HepG2 (cell line): ENCODE measurements around the gene GLIS1. TPM values are rescaled to one million over a fixed set of nuclear protein-coding genes. Genes with fewer than 3 reads are reported as not detected.

Experiments used
- ATAC-seq: fragments of 200-7000 bp; cut with Tn5 transposase; 3 replicates; pipeline ENCODE4 v1.9.1; 2020; ENCODE audit warnings: mild to moderate bottlenecking, moderate library complexity
- BruUV-seq: library from RNA; stranded (reverse); fragments of 400-500 nt; replicated peaks from 2 replicates; lab custom pipeline; 2021; lab: Mats Ljungman, UMichigan
- CTCF ChIA-PET: fragments of 300-600 bp; formaldehyde crosslinking; extraction: SDS; loops from one replicate; lab custom pipeline; 2021; ENCODE audit warnings: low total read pairs, inconsistent platforms, low intra/inter-chr PET ratio; lab: Yijun Ruan, JAX
- POLR2A ChIA-PET: fragments of 350-600 bp; sonication (Branson Sonifier 250); formaldehyde crosslinking; loops from one replicate; lab custom pipeline; 2020; ENCODE audit warnings: antibody characterized with exemption, inconsistent platforms; lab: Yijun Ruan, JAX
- DNase-seq: peaks from one replicate; pipeline ENCODE4 v3.0.0-alpha.2; 2015; ENCODE audit warnings: low spot score
- FAIRE-seq: peaks from 3 replicates; lab custom pipeline; 2011; peaks lifted over from hg19 to GRCh38; lab: Jason Lieb, UNC
- H2AFZ ChIP-seq: one replicate; pipeline ENCODE4 v1.6.1; 2011; ENCODE audit warnings: low read length, inconsistent platforms
- H3K27ac ChIP-seq: fragments of 300-600 bp; 3 replicates; pipeline ENCODE4 v1.8.0; 2011; ENCODE audit warnings: mixed run types, mild to moderate bottlenecking, mixed read lengths, low read length, inconsistent platforms; ENCODE audit not compliant: insufficient read depth; ENCODE audit errors: extremely low read length
- H3K27me3 ChIP-seq, 2 experiments: fragments of 200-600 bp in 1 of 2; 2 replicates in 1 of 2; 3 replicates in 1 of 2; pipeline versions ENCODE4 v1.6.0 to v1.8.0; 2011; ENCODE audit warnings: low read length in 2 of 2, mild to moderate bottlenecking in 2 of 2, moderate library complexity in 2 of 2, inconsistent platforms in 1 of 2; ENCODE audit not compliant: insufficient read depth in 2 of 2, control insufficient read depth in 1 of 2
- H3K36me3 ChIP-seq, 2 experiments: fragments of 200-600 bp in 1 of 2; replicated peaks in 1 of 2; 2 replicates in 1 of 2; 3 replicates in 1 of 2; pipeline versions ENCODE4 v1.5.1 to v1.8.0; 2011; ENCODE audit warnings: low read length in 2 of 2, inconsistent platforms in 1 of 2; ENCODE audit not compliant: insufficient read depth in 2 of 2, control insufficient read depth in 1 of 2
- H3K4me1 ChIP-seq: 2 replicates; pipeline ENCODE4 v1.5.1; 2012; ENCODE audit warnings: low read length, inconsistent platforms; ENCODE audit not compliant: insufficient read depth
- H3K4me2 ChIP-seq: 2 replicates; pipeline ENCODE4 v1.6.0; 2011; ENCODE audit warnings: low read depth, low read length, inconsistent platforms
- H3K4me3 ChIP-seq, 3 experiments: fragments of 200-600 bp in 1 of 3; sonication (generic), shearing (Covaris generic) in 1 of 3; replicated peaks in 1 of 3; 2 replicates each; pipeline ENCODE4 v1.5.1; 2011 to 2016; ENCODE audit warnings: low read length in 3 of 3, inconsistent platforms in 2 of 3, low read depth in 2 of 3, mild to moderate bottlenecking in 2 of 3, control low read depth in 1 of 3, mixed read lengths in 1 of 3; ENCODE audit not compliant: insufficient read depth in 1 of 3
- H3K79me2 ChIP-seq: one replicate; pipeline ENCODE4 v1.6.1; 2011; ENCODE audit warnings: low read length, inconsistent platforms; ENCODE audit not compliant: insufficient read depth
- H3K9ac ChIP-seq: 2 replicates; pipeline ENCODE4 v1.6.0; 2011; ENCODE audit warnings: mild to moderate bottlenecking, low read depth, low read length, inconsistent platforms; ENCODE audit not compliant: insufficient read depth
- H3K9me3 ChIP-seq: 2 replicates; pipeline ENCODE4 v1.5.1; 2012; ENCODE audit warnings: mild to moderate bottlenecking, low read length
- H4K20me1 ChIP-seq: 2 replicates; pipeline ENCODE4 v1.6.0; 2011; ENCODE audit warnings: inconsistent platforms, mild to moderate bottlenecking, low read length, moderate library complexity; ENCODE audit not compliant: insufficient read depth
- AGO2 ChIP-seq: fragments of 200-400 bp; formaldehyde crosslinking; optimal IDR thresholded peaks from 2 replicates; pipeline ENCODE3; 2017; ENCODE audit warnings: mild to moderate bottlenecking, low read depth, low read length, moderate library complexity
- GTF2F1 ChIP-seq: fragments of 150-350 bp; IDR thresholded peaks from 2 replicates; pipeline ENCODE4 v1.6.1; 2014; ENCODE audit warnings: low read length
- JUNB ChIP-seq: sonication (generic); formaldehyde crosslinking; IDR thresholded peaks from 2 replicates; pipeline ENCODE4 v1.8.0; 2022; ENCODE audit warnings: missing genetic modification reagents, mild to moderate bottlenecking, borderline replicate concordance
- MBNL3 ChIP-seq: fragments of 250-450 bp; sonication (Bioruptor Pico); conservative IDR thresholded peaks from 2 replicates; pipeline ENCODE4 v1.8.0; 2022; ENCODE audit warnings: mild to moderate bottlenecking, inconsistent platforms
- MTA1 ChIP-seq: sonication (generic); formaldehyde crosslinking; IDR thresholded peaks from 2 replicates; pipeline ENCODE4 v1.4.0; 2020; ENCODE audit warnings: missing genetic modification reagents, mild to moderate bottlenecking, borderline replicate concordance
- SIX1 ChIP-seq: sonication (generic); formaldehyde crosslinking; IDR thresholded peaks from 2 replicates; pipeline ENCODE4 v1.4.0; 2020; ENCODE audit warnings: missing genetic modification reagents, borderline replicate concordance
- SUZ12 ChIP-seq: fragments of 150-350 bp; IDR thresholded peaks from 2 replicates; pipeline ENCODE4 v1.6.1; 2014; ENCODE audit warnings: low read depth, low read length
- ZNF432 ChIP-seq: sonication (generic); formaldehyde crosslinking; IDR thresholded peaks from 2 replicates; pipeline ENCODE4 v1.5.0; 2020; ENCODE audit warnings: missing genetic modification reagents, mild to moderate bottlenecking, borderline replicate concordance
- ZNF572 ChIP-seq: sonication (generic); formaldehyde crosslinking; IDR thresholded peaks from 2 replicates; pipeline ENCODE4 v1.5.1; 2020; ENCODE audit warnings: mild to moderate bottlenecking, missing genetic modification reagents
- ZNF616 ChIP-seq: sonication (generic); formaldehyde crosslinking; IDR thresholded peaks from 2 replicates; pipeline ENCODE4 v1.5.0; 2020; ENCODE audit warnings: low read depth, mild to moderate bottlenecking, missing genetic modification reagents
- ZNF782 ChIP-seq: sonication (generic); formaldehyde crosslinking; IDR thresholded peaks from 2 replicates; pipeline ENCODE4 v1.4.0; 2020; ENCODE audit warnings: missing genetic modification reagents, mild to moderate bottlenecking, borderline replicate concordance
- ZNF792 ChIP-seq: IDR thresholded peaks from 2 replicates; pipeline ENCODE4 v1.6.1; 2016
- ZSCAN29 ChIP-seq: sonication (generic); formaldehyde crosslinking; conservative IDR thresholded peaks from 2 replicates; pipeline ENCODE4 v1.4.0; 2020; ENCODE audit warnings: mild to moderate bottlenecking, missing genetic modification reagents
- ZSCAN30 ChIP-seq: sonication (generic); formaldehyde crosslinking; IDR thresholded peaks from 2 replicates; pipeline ENCODE4 v1.5.0; 2020; ENCODE audit warnings: mild to moderate bottlenecking, missing genetic modification reagents
- WGBS: methylation state at CpG from one replicate; pipeline ENCODE4 v1.1.6; 2017; ENCODE audit warnings: low lambda C conversion rate; 5-methylcytosine and 5-hydroxymethylcytosine counted together
- in situ Hi-C: cut with HindIII; loops from 2 replicates; pipeline ENCODE4 v1.10.0; 2017; ENCODE audit warnings: low pct_unique_long_range_greater_than_20kb; ENCODE audit not compliant: extremely low pct_ligation_motif_present
- intact Hi-C: fragments of 100-400 bp; cut with micrococcal nuclease; formaldehyde crosslinking; loops from one replicate; pipeline ENCODE4 v1.10.0; 2022; ENCODE audit not compliant: unreplicated experiment
- polyA plus RNA-seq, 8 experiments: library from polyadenylated mRNA; depleted of rRNA in 3 of 8; stranded (reverse) in 7 of 8; unstranded in 1 of 8; fragments of >200 nt; fragmentation: Illumina TruSeq in 4 of 8; extraction: Trizol in 4 of 8; gene quantifications; 2 replicates each; pipeline versions ENCODE4 v1.2.1 to v1.2.3, GENCODE V29; 2011 to 2016; ENCODE audit warnings: low read depth in 4 of 8, missing spikeins in 1 of 8, mixed read lengths in 1 of 8; ENCODE audit not compliant: insufficient read depth in 1 of 8
- total RNA-seq, 5 experiments: library from RNA; depleted of rRNA; stranded (reverse); fragments of >200 nt; fragmentation: Illumina TruSeq; extraction: Trizol; gene quantifications; 2 replicates each; pipeline ENCODE4 v1.2.3, GENCODE V29; 2016; ENCODE audit warnings: low read depth in 1 of 5
- TF ChIP-seq, protein P1 (sequence below): sonication (generic); formaldehyde crosslinking; IDR thresholded peaks from 2 replicates; pipeline ENCODE4 v1.9.0; 2022; ENCODE audit warnings: missing genetic modification reagents, mild to moderate bottlenecking, borderline replicate concordance
- TF ChIP-seq, protein P2 (sequence below): IDR thresholded peaks from 2 replicates; pipeline ENCODE4 v1.6.1; 2012; ENCODE audit warnings: low read length, improper control_type of control experiment
- TF ChIP-seq, protein P3 (sequence below): sonication (generic); formaldehyde crosslinking; IDR thresholded peaks from 2 replicates; pipeline ENCODE4 v1.8.1; 2023; ENCODE audit warnings: missing genetic modification reagents, inconsistent platforms, borderline replicate concordance

Gene GLIS1
- total and polyA plus RNA-seq, 2 of the 13 experiments (the other 11 are each of a cell fraction or from before 2014, with no cell fraction given): 0.03 TPM; not detected in 1

DNA sequence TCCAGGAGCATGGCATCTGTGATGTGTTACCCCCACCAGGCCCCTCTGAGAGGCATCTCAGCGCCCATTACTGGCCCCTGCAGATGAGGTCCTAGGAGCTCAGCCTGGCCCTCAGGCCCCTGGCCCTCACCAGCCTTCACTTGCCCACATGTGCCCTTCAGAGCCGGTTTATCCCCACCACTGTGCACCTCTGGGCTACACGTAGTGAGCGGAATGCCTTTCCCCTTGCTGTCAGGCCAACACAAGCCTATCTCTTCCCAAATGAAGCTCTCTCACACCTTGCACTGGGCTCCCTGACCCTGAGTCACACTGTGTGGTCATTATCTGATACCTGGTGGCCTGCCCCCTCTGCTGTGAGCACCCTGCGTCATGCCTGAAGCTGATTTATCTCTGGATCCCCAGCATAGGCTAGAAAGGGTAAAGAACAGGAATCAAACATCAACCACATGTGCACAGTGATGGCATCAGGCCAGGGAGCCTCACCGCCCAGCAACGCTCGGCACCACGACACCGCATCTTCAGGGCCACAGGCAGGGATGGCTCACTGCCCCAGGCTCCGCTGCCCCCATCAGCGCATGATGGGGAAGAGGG lies 49.1 kb downstream of the GLIS1 start:
- Histone ChIP-seq H4K20me1 (no peaks in the 10 kb centered on the region; the same call in 1 of the 2 replicates), H3K9me3 (no peaks in the 10 kb centered on the region), H3K9ac (no peak overlapping the region), H3K36me3 (no peaks in the 10 kb centered on the region), H2AFZ (no peak overlapping the region), H3K79me2 (no peaks in the 10 kb centered on the region), H3K27ac (no peak overlapping the region), H3K4me2 (no peak overlapping the region), H3K4me1 (peaks cover 12% of the 10 kb centered on the region), H3K4me3 (no peak overlapping the region), H3K27me3 (peaks cover 22 to 70% of the 10 kb centered on the region in 2 experiments)
- BruUV-seq: no TSS peak
- no peak for TF ChIP-seq ZNF616 (CRISPR knock-in tag)
- TF ChIP-seq SIX1 (CRISPR knock-in tag): no peak
- no peak for TF ChIP-seq MTA1
- TF ChIP-seq, protein P1, sequence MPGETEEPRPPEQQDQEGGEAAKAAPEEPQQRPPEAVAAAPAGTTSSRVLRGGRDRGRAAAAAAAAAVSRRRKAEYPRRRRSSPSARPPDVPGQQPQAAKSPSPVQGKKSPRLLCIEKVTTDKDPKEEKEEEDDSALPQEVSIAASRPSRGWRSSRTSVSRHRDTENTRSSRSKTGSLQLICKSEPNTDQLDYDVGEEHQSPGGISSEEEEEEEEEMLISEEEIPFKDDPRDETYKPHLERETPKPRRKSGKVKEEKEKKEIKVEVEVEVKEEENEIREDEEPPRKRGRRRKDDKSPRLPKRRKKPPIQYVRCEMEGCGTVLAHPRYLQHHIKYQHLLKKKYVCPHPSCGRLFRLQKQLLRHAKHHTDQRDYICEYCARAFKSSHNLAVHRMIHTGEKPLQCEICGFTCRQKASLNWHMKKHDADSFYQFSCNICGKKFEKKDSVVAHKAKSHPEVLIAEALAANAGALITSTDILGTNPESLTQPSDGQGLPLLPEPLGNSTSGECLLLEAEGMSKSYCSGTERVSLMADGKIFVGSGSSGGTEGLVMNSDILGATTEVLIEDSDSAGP (CRISPR knock-in tag): no peak
- TF ChIP-seq GTF2F1: no peak
- TF ChIP-seq ZSCAN30: no peak
- TF ChIP-seq MBNL3 (CRISPR knock-in tag): no peak
- TF ChIP-seq ZNF792 (CRISPR knock-in tag): no peak
- TF ChIP-seq ZNF782 (CRISPR knock-in tag): no peak
- no peak for TF ChIP-seq JUNB (CRISPR knock-in tag)
- TF ChIP-seq, protein P2, sequence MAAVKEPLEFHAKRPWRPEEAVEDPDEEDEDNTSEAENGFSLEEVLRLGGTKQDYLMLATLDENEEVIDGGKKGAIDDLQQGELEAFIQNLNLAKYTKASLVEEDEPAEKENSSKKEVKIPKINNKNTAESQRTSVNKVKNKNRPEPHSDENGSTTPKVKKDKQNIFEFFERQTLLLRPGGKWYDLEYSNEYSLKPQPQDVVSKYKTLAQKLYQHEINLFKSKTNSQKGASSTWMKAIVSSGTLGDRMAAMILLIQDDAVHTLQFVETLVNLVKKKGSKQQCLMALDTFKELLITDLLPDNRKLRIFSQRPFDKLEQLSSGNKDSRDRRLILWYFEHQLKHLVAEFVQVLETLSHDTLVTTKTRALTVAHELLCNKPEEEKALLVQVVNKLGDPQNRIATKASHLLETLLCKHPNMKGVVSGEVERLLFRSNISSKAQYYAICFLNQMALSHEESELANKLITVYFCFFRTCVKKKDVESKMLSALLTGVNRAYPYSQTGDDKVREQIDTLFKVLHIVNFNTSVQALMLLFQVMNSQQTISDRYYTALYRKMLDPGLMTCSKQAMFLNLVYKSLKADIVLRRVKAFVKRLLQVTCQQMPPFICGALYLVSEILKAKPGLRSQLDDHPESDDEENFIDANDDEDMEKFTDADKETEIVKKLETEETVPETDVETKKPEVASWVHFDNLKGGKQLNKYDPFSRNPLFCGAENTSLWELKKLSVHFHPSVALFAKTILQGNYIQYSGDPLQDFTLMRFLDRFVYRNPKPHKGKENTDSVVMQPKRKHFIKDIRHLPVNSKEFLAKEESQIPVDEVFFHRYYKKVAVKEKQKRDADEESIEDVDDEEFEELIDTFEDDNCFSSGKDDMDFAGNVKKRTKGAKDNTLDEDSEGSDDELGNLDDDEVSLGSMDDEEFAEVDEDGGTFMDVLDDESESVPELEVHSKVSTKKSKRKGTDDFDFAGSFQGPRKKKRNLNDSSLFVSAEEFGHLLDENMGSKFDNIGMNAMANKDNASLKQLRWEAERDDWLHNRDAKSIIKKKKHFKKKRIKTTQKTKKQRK: no peak
- TF ChIP-seq ZSCAN29 (CRISPR knock-in tag): no peak
- TF ChIP-seq SUZ12: no peak
- no peak for TF ChIP-seq AGO2
- TF ChIP-seq, protein P3, sequence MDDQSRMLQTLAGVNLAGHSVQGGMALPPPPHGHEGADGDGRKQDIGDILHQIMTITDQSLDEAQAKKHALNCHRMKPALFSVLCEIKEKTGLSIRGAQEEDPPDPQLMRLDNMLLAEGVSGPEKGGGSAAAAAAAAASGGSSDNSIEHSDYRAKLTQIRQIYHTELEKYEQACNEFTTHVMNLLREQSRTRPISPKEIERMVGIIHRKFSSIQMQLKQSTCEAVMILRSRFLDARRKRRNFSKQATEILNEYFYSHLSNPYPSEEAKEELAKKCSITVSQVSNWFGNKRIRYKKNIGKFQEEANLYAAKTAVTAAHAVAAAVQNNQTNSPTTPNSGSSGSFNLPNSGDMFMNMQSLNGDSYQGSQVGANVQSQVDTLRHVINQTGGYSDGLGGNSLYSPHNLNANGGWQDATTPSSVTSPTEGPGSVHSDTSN (CRISPR knock-in tag): no peak
- no peak for TF ChIP-seq ZNF432
- no peak for TF ChIP-seq ZNF572 (CRISPR knock-in tag)
- DNase-seq (no peak), FAIRE-seq (no peak), ATAC-seq (no peak)
- 45% methylated on average over 3 of the region's 12 CpGs for WGBS
- in situ Hi-C loops (loop anchor here (5.0 kb wide), 1 partner anchor 203 kb away; no protein-coding TSS in a partner anchor), intact Hi-C loops (no loop called here)
- ChIA-PET CTCF (no interaction called here), POLR2A (no interaction called here)
